IPS-20b (cell line): Measurements from ENCODE around the gene CPVL.

Experiments
- H3K27ac ChIP-seq: one replicate; pipeline ENCODE4 v1.5.1; 2013; ENCODE audit warnings: low read length
- H3K27me3 ChIP-seq: 2 replicates; pipeline ENCODE4 v1.6.1; 2013; ENCODE audit warnings: mild to moderate bottlenecking, low read length, inconsistent platforms; ENCODE audit not compliant: insufficient read depth
- H3K36me3 ChIP-seq: 2 replicates; pipeline ENCODE4 v1.6.1; 2013; ENCODE audit warnings: low read depth, mild to moderate bottlenecking, inconsistent platforms, low read length, moderate library complexity; ENCODE audit not compliant: insufficient read depth
- H3K4me1 ChIP-seq: 2 replicates; pipeline ENCODE4 v1.6.1; 2013; ENCODE audit warnings: mild to moderate bottlenecking, control low read depth, inconsistent platforms, low read length, moderate library complexity; ENCODE audit not compliant: insufficient read depth
- H3K4me3 ChIP-seq: 2 replicates; pipeline ENCODE4 v1.5.1; 2013; ENCODE audit warnings: mild to moderate bottlenecking, low read length, inconsistent platforms
- H3K9ac ChIP-seq: 2 replicates; pipeline ENCODE4 v1.6.1; 2013; ENCODE audit warnings: low read depth, mild to moderate bottlenecking, inconsistent platforms, low read length, moderate library complexity
- H3K9me3 ChIP-seq: 2 replicates; pipeline ENCODE4 v1.6.1; 2013; ENCODE audit warnings: mild to moderate bottlenecking, low read depth, low read length, inconsistent platforms; ENCODE audit not compliant: insufficient read depth

Gene CPVL

GRCh38 chr7:29146057-29146706 lies at the start of gene CPVL:
CPVL (minus strand) TSS chr7:29146537; CDS start chr7:29121061, 25,476 bp downstream.
- no peaks in the 10 kb centered on the region for H3K36me3 ChIP-seq
- peak within 1 kb of the TSS; percentile 81 for H3K9ac ChIP-seq
- peaks cover 23% of the 10 kb centered on the region for H3K27me3 ChIP-seq
- no peaks in the 10 kb centered on the region for H3K9me3 ChIP-seq
- H3K4me3 ChIP-seq, result peak within 1 kb of the TSS; percentile 94
- H3K4me1 ChIP-seq, result peaks cover 7% of the 10 kb centered on the region; the same call in 1 of the 2 replicates
- no peak within 1 kb of the TSS for H3K27ac ChIP-seq

- no peaks in the 10 kb centered on the region for H3K9me3 ChIP-seq
- peak within 1 kb of the TSS; percentile 71 for H3K4me3 ChIP-seq
- H3K27ac ChIP-seq, result no peak within 1 kb of the TSS
- peaks cover 84% of the 10 kb centered on the region for H3K27me3 ChIP-seq
- H3K36me3 ChIP-seq, result no peaks in the 10 kb centered on the region
- no peak within 1 kb of the TSS; the same call in 1 of the 2 replicates for H3K9ac ChIP-seq
- peaks cover 24% of the 10 kb centered on the region for H3K4me1 ChIP-seq
These were observed 48.5 kb upstream of the CPVL start, which contains the start of gene CHN2 for GRCh38 chr7:29194594-29195427. CHN2 (plus strand) TSS chr7:29194775.

GRCh38 chr7:29194206-29194593 lies 47.9 kb upstream of the CPVL start:
- Histone ChIP-seq H3K27ac (no peak overlapping the region), H3K9ac (no peak overlapping the region), H3K4me1 (peaks cover 26% of the 10 kb centered on the region), H3K27me3 (peaks cover 84% of the 10 kb centered on the region), H3K9me3 (no peaks in the 10 kb centered on the region), H3K36me3 (no peaks in the 10 kb centered on the region), H3K4me3 (peak overlapping the region; percentile 71)

GRCh38 chr7:29193316-29194205 lies 47.2 kb upstream of the CPVL start:
- H3K27ac ChIP-seq, result no peak overlapping the region
- H3K9me3 ChIP-seq, result no peaks in the 10 kb centered on the region
- peak overlapping the region; percentile 71 for H3K4me3 ChIP-seq
- no peaks in the 10 kb centered on the region for H3K36me3 ChIP-seq
- peaks cover 26% of the 10 kb centered on the region for H3K4me1 ChIP-seq
- H3K27me3 ChIP-seq, result peaks cover 84% of the 10 kb centered on the region
- no peak overlapping the region; the same call in 1 of the 2 replicates for H3K9ac ChIP-seq

GRCh38 chr7:29192811-29193210 lies 46.5 kb upstream of the CPVL start:
- H3K4me3 ChIP-seq, result no peak overlapping the region

GRCh38 chr7:29192323-29192722 lies 46.0 kb upstream of the CPVL start:
- Histone ChIP-seq H3K4me3 (no peak overlapping the region), H3K9ac (no peak overlapping the region), H3K27me3 (peaks cover 74% of the 10 kb centered on the region)

More at GRCh38 chr7:29192811-29193210, 46.5 kb upstream of the CPVL start:
- H3K9ac ChIP-seq, result no peak overlapping the region
- H3K27me3 ChIP-seq, result peaks cover 79% of the 10 kb centered on the region
- H3K27ac ChIP-seq, result no peak overlapping the region
- H3K4me1 ChIP-seq, result peaks cover 26% of the 10 kb centered on the region
- no peaks in the 10 kb centered on the region for H3K9me3 ChIP-seq
- no peaks in the 10 kb centered on the region for H3K36me3 ChIP-seq

GRCh38 chr7:29190349-29191045 lies 44.2 kb upstream of the CPVL start:
- Histone ChIP-seq H3K27ac (no peak overlapping the region), H3K4me1 (peaks cover 18% of the 10 kb centered on the region), H3K36me3 (no peaks in the 10 kb centered on the region), H3K27me3 (peaks cover 56% of the 10 kb centered on the region), H3K9ac (no peak overlapping the region), H3K4me3 (peak overlapping the region; percentile 58; the same call in 1 of the 2 replicates), H3K9me3 (no peaks in the 10 kb centered on the region)

More at GRCh38 chr7:29192323-29192722, 46.0 kb upstream of the CPVL start:
- H3K27ac ChIP-seq, result no peak overlapping the region
- no peaks in the 10 kb centered on the region for H3K36me3 ChIP-seq
- H3K4me1 ChIP-seq, result peaks cover 26% of the 10 kb centered on the region
- H3K9me3 ChIP-seq, result no peaks in the 10 kb centered on the region

- peak overlapping the region; percentile 58; the same call in 1 of the 2 replicates for H3K4me3 ChIP-seq
- H3K36me3 ChIP-seq, result no peaks in the 10 kb centered on the region
- no peak overlapping the region for H3K9ac ChIP-seq
- no peak overlapping the region for H3K27ac ChIP-seq
- H3K9me3 ChIP-seq, result no peaks in the 10 kb centered on the region
- peaks cover 20% of the 10 kb centered on the region for H3K4me1 ChIP-seq
- peaks cover 49% of the 10 kb centered on the region for H3K27me3 ChIP-seq
These were observed 43.4 kb upstream of the CPVL start for GRCh38 chr7:29189743-29190201.

GRCh38 chr7:29185613-29186012 lies 39.3 kb upstream of the CPVL start:
- Histone ChIP-seq H3K27ac (no peak overlapping the region), H3K4me3 (no peak overlapping the region), H3K9me3 (no peaks in the 10 kb centered on the region), H3K9ac (no peak overlapping the region), H3K36me3 (no peaks in the 10 kb centered on the region), H3K4me1 (peaks cover 13% of the 10 kb centered on the region), H3K27me3 (peaks cover 7% of the 10 kb centered on the region; the same call in 1 of the 2 replicates)

- Histone ChIP-seq H3K27me3 (no peaks in the 10 kb centered on the region), H3K4me3 (no peak overlapping the region), H3K9ac (no peak overlapping the region), H3K9me3 (no peaks in the 10 kb centered on the region), H3K36me3 (no peaks in the 10 kb centered on the region), H3K27ac (no peak overlapping the region), H3K4me1 (peaks cover 6% of the 10 kb centered on the region; the same call in 1 of the 2 replicates)
These were observed 38.3 kb upstream of the CPVL start for GRCh38 chr7:29184599-29184998.
